LoVo (cell line): Measurements from ENCODE around the gene SND1.
"Not testable (repeated sequence)": the region's sequence is repeated elsewhere in the genome, so short reads cannot be mapped to it uniquely, and the experiment has no call there.

ENCODE experiments used
- DNase-seq: peaks from one replicate; pipeline ENCODE4 v3.0.0-alpha.2; 2016; ENCODE audit warnings: low spot score

Gene SND1

DNA sequence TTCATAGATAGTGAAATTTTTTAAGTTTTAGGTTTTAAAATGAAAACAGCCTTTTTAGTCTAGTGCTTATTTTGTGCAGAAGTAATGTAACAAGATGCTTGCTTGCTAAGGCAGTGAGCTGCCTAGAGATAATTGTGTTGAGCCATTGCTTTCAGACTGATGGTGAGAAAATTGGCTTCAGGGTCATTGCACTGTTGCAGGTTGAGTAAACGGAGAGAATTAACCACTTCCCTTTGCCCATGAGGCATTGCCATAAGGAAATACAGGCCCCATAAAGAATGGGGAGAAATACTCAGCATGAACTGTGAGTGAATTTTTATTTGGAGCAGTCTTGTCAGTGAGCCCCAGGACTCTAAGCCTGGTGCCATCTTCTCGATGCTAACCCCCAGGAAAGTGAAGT lies 238.7 kb downstream of the SND1 start:
- DNase-seq, result no peak

DNA sequence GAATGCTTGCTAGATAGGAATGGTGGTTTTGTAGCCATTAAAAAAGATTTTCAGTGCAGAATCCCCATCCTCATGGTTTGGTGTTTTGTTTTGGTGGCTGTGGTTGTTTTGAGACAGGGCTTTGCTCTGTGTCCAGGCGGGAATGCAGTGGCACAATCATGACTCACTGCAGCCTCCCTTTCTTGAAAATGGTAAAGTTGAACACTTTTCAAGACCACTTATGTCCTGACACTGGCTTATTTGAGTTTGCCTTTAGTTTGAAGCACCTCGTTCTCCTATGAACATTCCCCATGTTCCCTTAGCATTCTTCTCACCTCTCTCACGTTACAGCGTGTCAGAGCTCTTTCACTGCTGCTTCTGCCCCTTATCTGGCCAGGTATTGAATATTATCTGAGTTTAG lies 239.2 kb downstream of the SND1 start:
- DNase-seq, result no peak

DNA sequence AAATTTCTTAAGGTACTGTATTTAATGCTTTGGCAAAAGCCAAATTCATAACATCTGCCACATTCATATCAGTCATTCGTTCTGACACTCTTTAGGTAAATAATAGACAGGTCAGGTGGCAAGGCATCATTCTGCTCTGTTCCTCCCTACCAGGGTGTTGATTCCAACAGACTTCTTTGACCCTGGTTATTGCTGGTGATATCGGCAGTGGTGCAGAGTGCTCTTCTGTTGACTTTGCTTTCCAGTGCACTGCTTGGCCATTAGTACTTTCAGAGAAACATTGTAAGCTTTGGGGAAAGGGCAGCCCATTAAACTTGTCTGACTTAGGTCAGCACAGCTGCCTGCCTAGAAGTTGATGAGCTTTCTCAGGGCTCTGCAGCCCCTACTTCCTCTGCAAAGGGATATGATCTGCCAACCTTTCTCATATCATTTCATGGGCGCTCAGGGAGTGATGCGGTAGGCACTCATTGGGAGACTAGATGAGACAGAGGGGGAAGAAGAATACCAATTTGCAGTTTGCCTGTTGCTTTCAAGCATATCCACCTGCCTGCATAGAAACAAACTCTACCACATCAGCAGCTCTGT lies 240.0 kb downstream of the SND1 start:
- no peak for DNase-seq

DNA sequence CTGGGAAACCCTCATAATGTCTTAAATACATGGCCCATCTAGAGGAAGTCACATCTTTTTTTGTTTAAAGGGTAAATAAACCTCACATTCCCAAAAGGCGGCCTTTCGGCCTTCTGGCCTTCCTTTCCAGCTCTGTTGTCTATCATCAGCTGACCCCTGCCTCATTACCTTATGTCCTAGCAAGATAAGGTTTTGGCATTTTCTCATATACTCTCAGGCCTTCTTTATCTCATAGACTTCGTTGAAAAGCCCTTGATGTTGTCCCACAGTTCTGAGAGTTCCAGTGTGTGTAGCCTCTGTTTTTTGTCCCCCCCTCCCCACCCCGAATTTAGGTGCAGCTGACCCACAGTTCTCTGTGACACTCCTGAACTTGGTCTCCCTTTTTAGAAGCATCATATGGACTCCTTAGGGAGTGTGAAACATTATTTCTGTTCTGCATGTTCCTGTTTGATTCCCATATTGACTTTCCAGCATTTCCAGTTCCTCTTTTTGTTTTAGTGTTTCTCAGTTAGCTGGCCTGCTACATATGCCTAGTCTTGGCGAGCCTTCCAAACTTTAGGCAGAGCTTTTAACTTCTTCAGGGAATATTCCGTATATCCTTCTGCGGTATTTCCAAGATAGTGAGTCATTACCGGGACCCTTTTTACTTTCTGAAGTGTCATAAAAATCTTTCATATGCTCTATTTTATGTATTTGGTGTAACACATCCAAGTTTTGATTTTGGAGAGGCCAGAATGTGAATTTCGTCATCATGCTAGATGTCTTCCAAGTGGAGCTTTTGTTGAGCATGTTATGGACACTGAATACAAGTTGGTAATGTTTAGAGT lies 240.7 kb downstream of the SND1 start:
- DNase-seq, result no peak

DNA sequence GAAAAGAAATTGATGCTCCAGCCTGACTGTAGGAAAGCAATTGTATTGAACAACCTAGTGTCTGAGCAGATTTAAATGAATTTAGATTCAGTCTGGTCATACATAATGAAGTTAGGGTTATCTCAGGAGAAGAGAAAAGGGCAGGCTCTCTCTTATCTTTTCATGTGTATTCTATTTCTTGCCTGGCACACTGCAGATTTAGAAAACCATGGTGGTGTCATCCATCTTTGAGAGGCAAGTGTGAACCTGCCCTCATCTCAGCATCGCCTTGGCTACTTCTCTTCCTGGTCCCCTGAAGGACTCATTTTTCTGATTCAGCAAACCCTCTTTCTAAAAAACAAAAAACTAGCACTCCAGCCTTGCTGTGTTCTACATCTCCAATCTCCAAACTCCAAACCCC lies 241.6 kb downstream of the SND1 start:
- no peak for DNase-seq

DNA sequence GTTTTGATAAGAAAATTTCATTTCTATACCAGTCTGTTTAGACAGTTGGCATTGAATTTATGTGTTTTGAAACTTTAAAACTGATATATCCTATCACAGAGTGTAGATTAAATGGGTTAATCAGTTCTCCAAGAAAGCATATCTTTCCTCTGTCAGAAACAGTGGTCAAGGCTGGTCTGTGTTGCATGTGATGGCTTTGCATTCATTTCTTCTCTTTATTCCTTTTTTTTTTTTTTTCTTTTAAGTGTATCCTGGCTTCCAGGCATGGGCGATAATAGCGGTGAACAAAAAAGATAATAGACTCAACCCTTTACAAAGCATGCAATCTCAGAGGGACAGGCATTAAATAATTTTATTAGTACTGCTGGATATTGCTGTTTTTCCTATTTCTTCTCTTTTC lies 242.6 kb downstream of the SND1 start:
- no peak for DNase-seq

DNA sequence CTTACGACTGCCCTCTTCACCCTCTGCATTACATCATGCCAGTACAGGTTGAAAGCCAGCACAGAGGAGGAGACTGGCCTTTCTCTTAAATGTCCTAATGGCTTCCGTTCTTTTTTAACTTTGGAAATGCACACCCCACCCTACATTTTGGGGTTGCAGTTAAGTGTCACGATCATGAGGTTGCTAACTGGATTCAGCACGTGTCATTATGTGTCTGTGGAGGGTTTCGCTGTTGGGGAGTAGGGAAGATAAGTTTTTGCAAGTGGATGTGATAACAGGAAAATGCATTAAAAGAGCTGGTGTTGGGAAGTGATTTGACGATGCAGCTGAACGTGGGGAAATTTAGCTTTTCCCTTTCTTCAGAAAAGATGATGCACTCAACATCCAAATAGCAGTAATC lies 243.4 kb downstream of the SND1 start:
- no peak for DNase-seq

DNA sequence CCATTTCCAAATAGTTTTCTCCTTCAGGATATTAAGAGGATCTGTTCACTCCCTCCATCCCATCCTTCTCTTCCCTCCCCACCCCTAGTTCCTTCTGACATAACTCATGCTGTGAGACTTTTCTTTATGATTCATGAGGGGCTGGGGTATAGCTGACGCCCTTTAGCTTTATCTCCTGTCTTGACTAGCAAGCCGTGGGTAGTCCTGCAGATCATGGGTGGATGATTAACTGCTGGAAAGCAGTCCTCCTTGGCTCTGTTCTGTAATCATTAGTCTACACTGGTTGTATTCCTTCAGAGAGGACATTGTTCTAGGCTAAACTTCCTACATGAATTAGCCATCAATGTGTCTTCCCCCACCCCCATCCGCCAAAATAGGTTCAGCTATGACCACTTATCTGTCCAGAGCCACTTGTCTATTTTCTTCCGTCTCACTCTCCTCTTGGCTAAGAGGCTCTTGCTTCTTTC lies 243.9 kb downstream of the SND1 start:
- no peak for DNase-seq

DNA sequence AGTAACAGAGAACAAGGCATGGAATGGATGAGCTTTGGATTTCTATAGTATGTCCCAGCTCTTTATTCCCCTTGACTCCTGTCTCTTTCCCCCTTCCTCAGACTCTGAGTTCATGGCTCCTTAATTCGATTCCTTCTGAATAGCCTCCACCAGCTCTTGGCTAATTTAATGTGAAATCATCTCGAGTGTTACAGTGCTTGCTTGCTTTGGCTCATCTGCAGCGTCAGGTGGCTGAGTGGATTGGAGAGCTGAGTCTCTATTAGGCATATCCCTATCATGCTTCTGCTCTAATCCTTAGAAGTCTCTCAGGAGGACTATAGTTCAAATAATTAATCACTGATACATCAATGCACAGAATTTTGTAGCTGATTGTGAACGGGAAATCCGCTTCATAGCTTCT lies 244.7 kb downstream of the SND1 start:
- no peak for DNase-seq

DNA sequence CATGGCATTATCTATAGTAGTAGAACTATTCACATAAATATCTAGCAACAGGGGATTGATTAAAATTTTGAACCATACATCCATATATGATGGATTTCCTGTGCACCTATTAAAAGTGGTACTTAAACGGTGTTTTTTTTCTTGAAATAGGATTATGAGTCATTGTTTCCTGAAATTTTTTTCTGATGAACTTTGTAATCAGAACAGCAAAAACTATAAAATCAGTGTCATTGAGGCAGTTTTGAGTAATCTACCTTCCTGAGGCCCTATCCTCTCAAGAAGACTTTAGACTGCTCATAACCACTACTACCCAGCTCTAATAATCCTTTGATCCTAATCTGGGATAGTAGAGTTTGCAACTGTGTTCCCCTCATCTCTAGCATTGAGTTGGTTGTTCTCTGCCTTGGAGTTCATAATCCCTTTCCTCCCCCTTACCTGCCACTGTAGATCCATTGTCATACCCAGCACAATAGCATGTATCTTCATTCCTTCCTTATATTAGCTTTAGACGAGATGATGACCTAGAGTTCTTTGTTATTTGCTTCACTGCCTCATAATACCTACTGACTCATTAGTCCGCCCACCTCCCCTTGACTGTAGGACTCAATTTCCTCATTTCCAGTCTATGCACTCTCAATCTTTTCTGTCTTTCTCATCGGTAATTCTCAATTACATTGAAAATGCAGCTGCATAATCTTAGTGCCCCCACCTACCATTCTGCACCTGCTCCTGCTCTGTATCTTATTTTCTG lies 245.9 kb downstream of the SND1 start:
- no peak for DNase-seq

DNA sequence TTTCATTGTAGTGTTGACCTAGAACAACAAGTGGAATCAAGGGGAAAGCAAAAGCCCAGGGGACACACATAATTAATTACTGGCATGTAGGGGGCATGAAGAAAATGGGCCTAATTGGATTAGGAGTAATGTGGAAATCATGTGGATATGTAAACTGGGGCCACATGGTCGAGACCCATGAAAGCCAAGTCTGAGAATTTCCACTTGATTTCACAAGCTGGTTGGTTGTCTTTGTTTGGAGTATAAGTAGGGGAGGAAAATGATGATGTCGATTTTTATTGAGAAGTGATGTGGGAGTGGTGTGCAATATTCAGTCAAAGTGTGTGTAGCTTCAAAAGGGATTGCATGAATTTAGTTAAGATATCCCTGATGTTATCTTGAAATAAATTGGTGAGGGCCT lies 247.4 kb downstream of the SND1 start:
- no peak for DNase-seq

DNA sequence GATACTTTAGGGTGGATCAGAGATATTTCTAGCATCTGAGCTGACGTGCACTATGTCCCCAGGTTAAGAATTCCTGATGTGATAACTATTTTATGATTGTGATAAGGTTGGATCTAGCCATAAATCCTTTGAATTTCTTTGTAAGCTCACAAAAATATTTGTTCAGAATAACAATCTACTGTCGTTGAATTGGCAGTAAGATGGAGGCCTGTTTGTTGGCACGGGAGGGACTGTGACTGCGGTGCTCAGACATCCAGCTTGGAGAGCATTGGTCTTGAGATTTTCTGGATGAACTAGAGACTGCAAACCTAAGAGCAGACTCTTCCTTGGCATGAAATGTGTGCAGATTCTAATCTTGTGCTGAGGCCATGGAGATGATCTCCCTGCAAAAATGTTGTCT lies 248.1 kb downstream of the SND1 start:
- DNase-seq, result no peak

DNA sequence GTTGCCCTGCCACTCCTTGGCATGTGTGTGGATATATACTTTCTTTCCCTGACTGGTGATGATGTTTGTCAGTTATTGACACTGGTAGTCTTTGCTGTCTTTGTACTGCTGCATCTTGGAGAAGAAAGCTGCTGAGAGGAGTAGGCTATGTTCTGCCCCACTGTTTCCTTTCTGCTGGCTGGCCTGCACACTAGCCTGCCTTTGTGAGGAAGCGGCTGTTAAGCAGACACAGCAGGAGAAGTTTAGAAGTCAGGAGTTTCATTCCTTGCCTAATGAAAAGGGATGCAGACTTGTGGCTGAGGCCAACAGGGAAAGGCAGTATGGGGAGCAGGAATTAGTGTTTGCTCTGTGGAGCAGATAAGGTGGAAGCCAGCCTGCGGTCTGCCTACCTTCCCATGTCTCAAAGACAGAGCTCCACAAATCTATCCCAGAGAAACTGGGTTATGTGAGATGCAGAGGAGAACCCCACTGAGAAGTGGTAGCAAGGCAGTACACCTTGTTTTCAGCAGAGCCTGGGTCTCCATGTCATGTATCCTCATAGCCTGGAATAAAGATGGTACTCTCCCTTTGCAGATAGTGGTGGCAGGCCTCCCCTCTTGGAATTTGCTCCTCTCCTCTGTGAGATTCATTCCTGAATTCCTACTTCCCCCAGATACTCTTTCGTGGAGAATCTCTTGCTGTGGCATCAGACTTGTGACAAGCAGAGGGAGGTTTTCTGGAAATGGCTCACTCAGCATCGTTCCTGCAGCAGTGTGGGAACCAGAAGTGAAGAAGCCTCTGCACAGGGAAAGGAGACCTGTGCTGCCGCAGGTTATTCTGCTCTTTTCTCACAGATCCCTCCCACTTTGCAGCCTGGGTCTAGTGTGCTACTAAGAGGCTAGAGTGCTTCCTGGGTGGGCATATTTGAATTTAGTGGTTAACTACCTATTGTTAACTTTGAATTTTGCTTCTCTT lies 249.0 kb downstream of the SND1 start:
- no peak for DNase-seq

DNA sequence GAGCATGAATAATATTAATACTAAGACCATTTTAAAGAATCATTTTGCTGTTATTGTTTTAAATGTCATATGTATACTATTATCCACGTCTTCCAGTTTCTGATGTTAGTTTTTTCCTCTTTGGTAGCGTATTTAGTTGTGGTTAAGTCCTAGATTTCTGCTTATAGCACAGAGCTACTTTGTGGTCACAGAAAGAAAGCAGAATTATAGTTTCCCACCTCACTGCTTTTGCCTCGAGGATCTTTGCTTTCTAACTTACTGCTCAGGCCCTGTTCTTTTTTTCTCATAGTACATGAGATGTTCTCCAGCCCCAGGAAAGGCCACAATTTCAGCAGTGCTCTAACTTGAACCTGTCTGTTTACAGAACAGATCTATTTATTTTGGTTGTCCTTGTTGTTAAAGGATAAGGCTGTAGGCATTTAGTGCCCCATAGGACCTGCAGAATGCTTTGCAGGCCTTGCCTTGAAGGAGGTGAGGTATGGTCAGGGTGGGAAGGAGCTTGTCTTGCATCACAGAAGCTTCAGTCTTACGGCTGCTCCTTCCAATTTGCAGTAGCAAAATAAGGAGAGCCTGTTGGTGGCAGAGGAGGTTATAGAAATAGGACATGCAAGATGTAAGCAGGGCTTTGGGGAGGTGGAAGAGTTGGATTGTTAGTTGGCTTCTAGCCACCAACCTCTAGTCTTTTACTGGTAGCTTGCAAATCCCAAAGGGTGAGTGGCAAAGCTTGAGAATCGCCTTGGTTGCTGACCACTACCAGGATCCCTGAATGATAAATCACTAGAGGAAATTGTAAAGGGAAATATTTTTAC lies 250.1 kb downstream of the SND1 start:
- DNase-seq, result no peak

DNA sequence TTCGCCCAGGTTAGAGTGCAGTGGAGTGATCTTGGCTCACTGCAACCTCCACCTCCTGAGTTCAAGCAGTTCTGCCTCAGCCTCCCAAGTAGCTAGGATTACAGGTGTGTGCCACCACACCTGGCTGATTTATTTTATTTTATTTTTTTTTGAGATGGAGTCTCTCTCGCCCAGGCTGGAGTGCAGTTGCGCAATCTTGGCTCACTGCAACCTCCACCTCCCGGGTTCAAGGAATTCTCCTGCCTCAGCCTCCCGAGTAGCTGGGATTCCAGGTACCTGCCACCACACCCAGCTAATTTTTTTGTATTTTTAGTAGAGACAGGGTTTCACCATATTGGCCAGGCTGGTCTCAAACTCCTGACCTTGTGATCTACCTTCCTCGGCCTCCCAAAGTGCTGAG lies 250.8 kb downstream of the SND1 start:
- DNase-seq, result not testable (repeated sequence)

DNA sequence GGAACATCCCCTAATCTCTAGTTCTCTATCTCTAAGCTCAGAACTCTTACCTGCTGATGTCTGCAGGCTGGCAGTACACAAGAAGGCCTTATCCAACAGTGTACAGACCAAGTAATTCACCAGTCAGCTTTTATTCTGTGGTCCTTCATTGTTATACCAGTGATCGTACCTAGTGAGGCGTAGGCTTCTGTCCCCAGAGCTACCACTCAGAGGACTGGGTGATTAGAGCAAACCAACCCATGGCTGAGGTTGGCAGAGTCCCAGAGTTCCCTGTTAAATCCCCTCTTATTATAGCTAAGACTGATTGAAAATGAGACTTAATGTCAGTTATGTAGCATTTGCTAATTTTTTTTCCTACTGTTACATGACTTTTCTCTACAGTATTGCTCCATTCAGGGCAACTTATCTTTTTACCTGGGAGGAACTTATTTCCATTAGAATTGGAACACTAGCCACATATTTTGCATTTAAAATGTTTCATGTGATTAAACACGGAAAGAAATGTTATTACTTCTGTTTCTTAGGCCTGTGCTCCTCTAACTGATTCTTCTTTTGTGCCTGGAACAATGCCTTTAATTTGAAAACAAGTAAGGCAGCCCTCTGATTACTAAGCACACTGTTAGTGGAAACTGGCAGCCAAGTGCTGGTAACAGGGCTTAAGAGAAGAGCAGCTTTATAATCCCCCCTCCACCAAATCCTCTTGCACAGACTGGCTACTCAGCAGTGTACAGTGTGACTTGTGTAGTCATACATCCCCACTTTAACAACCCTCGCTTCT lies 252.1 kb downstream of the SND1 start:
- no peak for DNase-seq

DNA sequence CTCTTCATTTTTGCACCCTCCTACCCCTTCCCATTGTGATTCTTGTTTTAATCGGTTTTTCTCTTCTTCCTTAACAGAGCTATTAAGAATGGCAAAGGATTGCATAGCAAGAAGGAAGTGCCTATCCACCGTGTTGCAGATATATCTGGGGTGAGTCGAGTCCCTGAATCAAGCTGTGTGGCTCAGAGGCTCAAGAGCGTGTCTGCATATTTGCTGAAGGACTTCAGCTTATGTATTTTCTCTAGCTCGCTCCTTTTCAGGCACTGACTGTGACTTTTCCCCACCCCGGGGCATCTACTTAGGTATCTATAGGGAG lies 252.6 kb downstream of the SND1 start:
- DNase-seq, result no peak

DNA sequence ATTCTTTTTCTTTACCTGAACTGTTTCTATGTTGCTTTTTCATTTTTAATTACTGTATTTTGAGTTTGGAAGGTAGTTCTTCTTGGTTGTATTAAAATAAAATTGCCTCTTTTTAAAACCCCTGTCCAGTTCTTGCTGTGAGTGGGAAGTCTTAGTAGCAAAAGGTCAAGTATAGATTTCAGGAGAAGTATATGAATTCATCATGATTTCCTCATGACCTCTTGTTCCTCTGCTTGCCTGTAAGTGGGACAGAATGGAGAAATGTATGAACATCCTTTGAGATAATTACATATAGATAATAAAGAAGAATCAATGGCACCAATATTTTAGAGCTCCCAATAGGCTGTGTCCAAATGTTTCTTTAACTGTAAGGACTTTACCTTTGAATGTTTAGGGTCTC lies 253.0 kb downstream of the SND1 start:
- no peak for DNase-seq

DNA sequence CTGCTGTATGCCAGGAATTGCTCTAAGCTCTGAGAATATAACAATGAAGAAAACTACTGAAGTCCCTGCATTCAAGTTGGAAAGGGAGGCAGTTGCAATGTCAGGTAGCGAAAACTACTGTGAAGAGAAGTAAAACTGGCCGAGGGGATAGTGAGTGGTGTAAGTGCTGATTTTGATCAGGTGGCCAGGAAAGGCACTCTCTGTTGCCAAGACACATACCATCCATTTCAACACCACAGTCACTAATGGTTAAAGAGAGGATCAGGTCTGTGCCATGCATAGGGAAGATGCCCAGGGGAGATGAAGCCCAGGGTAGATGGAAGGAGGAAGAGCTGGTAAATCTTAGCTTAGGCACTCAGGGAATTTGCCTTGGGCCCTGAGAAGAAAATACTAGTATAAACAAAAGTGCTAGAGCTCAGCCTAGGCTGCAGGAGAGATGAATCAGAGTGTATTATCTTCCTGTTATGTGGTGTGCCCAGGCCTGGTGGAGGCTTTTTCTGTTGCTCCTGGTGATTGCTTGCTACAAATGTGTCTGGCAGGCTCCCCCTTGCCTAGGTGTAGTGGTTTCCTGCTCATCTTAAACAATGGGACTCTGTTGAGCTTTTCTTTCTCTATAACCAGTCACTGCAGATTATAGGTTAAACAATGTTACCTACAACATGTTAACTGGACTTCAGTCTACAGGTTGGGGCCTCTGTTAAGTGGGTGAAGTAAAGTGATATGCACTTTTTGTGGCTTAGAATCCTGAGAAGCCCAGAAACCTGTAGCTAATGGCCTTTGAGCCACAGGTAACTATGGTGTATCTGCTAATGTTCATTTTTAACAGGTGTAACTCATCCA lies 253.7 kb downstream of the SND1 start:
- no peak for DNase-seq
